NCI-H1092 (cell line): ENCODE results near the gene FOCAD.

Experiments used
- DNase-seq: peaks from one replicate; lab custom pipeline; 2025; lab: John Stamatoyannopoulos, UW

Gene FOCAD

GRCh38 chr9:20734275-20734674 lies 50.2 kb downstream of the FOCAD start:
- DNase-seq: no peak

GRCh38 chr9:20740304-20740703 lies 56.2 kb downstream of the FOCAD start:
- DNase-seq: no peak

GRCh38 chr9:20740929-20741582 lies 57.0 kb downstream of the FOCAD start:
- no peak for DNase-seq

GRCh38 chr9:20742833-20743232 lies 58.8 kb downstream of the FOCAD start:
- DNase-seq: peak; percentile 35

- DNase-seq: no peak
Measured at GRCh38 chr9:20744036-20744630, 60.1 kb downstream of the FOCAD start.

GRCh38 chr9:20746967-20747366 lies 62.9 kb downstream of the FOCAD start:
- no peak for DNase-seq

GRCh38 chr9:20749496-20750198 lies 65.6 kb downstream of the FOCAD start:
- DNase-seq: no peak

GRCh38 chr9:20753761-20754160 lies 69.7 kb downstream of the FOCAD start:
- no peak for DNase-seq

GRCh38 chr9:20754556-20754955 lies 70.5 kb downstream of the FOCAD start:
- no peak for DNase-seq

- no peak for DNase-seq
Measured at GRCh38 chr9:20760246-20760891, 76.3 kb downstream of the FOCAD start.

GRCh38 chr9:20770947-20771346 lies 86.9 kb downstream of the FOCAD start:
- no peak for DNase-seq

GRCh38 chr9:20771729-20772128 lies 87.7 kb downstream of the FOCAD start:
- DNase-seq: no peak

- DNase-seq: no peak
Measured at GRCh38 chr9:20775683-20776082, 91.6 kb downstream of the FOCAD start.

- DNase-seq: no peak
Measured at GRCh38 chr9:20781092-20781491, 97.0 kb downstream of the FOCAD start.

GRCh38 chr9:20782289-20782688 lies 98.2 kb downstream of the FOCAD start:
- DNase-seq: no peak

GRCh38 chr9:20783057-20784038 lies 99.3 kb downstream of the FOCAD start:
- no peak for DNase-seq

GRCh38 chr9:20784196-20784595 lies 100.1 kb downstream of the FOCAD start:
- DNase-seq: no peak

- DNase-seq: no peak
Measured at GRCh38 chr9:20786807-20787206, 102.7 kb downstream of the FOCAD start.

GRCh38 chr9:20788526-20789451 lies 104.7 kb downstream of the FOCAD start:
- no peak for DNase-seq

- DNase-seq: no peak
Measured at GRCh38 chr9:20790721-20791120, 106.7 kb downstream of the FOCAD start.

- no peak for DNase-seq
Measured at GRCh38 chr9:20791682-20792081, 107.6 kb downstream of the FOCAD start.
